HL-60/S4 treated with phorbol 12-myristate 13-acetate at 8.2 ng/mL for 4 days and 3 days (cell line): ENCODE results near the gene TFPI.

Source experiments
- in situ Hi-C: fragments of 300-500 bp; cut with MboI; formaldehyde crosslinking; loops from 2 replicates; pipeline ENCODE4 v1.15.0; 2022; ENCODE audit warnings: low sequenced_read_pairs

Gene TFPI

GRCh38 chr2:187422282-187422681, 132.0 kb downstream of the TFPI start:
- in situ Hi-C loops, result no loop called here

DNA sequence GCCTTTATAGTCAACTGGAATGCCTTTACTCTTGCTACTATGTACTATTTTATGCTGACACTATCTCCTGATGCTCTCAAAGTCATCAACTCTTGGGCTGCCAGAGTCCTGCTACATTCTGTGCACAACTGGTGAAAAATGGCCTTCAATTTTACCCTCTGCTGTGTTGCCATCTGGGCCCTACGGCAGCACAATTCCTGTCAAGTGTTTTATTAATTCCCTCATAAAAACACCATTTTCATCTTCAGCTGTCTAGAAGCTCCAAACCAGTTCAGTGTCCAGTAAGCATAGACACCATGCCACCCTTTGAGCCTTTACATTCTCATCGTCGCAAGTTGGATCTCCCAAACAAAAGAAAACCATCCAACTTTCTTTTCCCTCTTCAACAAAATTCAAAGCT, 132.7 kb downstream of the TFPI start:
- in situ Hi-C loops, result no loop called here

- in situ Hi-C loops, result no loop called here
These were observed 134.4 kb downstream of the TFPI start for GRCh38 chr2:187419808-187420207.

DNA sequence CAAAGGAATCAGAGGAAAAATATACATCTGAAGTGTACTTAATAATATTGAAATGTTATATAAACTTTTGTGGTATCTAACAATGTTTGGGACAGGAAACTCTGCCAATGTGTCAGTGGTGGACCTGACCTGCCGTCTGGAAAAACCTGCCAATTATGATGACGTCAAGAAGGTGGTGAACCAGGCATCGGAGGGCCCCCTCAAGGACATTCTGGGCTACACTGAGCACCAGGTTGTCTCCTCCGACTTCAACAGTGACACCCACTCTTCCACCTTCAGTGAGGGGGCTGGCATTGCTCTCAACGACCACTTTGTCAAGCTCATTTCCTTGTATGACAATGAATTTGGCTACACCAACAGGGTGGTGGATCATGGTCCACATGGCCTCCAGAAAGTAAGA, 138.8 kb downstream of the TFPI start:
- in situ Hi-C loops, result no loop called here
